Ectodermal cell (in vitro differentiated cells): ENCODE data around the gene CCDC85C.

ENCODE experiments used
- H3K27ac ChIP-seq: 2 replicates; pipeline ENCODE4 v1.7.0; 2013; ENCODE audit warnings: mild to moderate bottlenecking, low read depth, low read length; ENCODE audit not compliant: insufficient read depth, poor library complexity, severe bottlenecking
- H3K27me3 ChIP-seq: 2 replicates; pipeline ENCODE4 v1.7.0; 2013; ENCODE audit warnings: mild to moderate bottlenecking, low read length; ENCODE audit not compliant: insufficient read depth, control insufficient read depth, poor library complexity, severe bottlenecking
- H3K36me3 ChIP-seq: one replicate; pipeline ENCODE4 v1.7.0; 2013; ENCODE audit warnings: low read length; ENCODE audit not compliant: control insufficient read depth, insufficient read depth
- H3K4me1 ChIP-seq: one replicate; pipeline ENCODE4 v1.7.0; 2013; ENCODE audit warnings: low read length; ENCODE audit not compliant: control insufficient read depth, insufficient read depth
- H3K4me3 ChIP-seq: 2 replicates; pipeline ENCODE4 v1.7.0; 2013; ENCODE audit warnings: low read depth, low read length, control low read depth; ENCODE audit not compliant: insufficient read depth
- H3K9me3 ChIP-seq: 2 replicates; pipeline ENCODE4 v1.7.0; 2013; ENCODE audit warnings: mild to moderate bottlenecking, low read length, moderate library complexity; ENCODE audit not compliant: control insufficient read depth
- WGBS, 2 experiments: methylation state at CpG; one replicate each; pipeline ENCODE4 v1.1.7; 2013; ENCODE audit warnings: missing lambda C conversion rate in 2 of 2; 5-methylcytosine and 5-hydroxymethylcytosine counted together

The CCDC85C gene

GRCh38 chr14:99522457-99522891 is 81.5 kb downstream of the CCDC85C start:
- H3K4me3 ChIP-seq, result peak overlapping the region; percentile 11
- no peaks in the 10 kb centered on the region for H3K27me3 ChIP-seq
- H3K36me3 ChIP-seq, result peaks cover 3% of the 10 kb centered on the region
- WGBS, 2 experiments, result 27 to 31% methylated on average over 12 of the region's 12 CpGs
- no peaks in the 10 kb centered on the region for H3K9me3 ChIP-seq
- peak overlapping the region; percentile 86 for H3K27ac ChIP-seq
- peaks cover 54% of the 10 kb centered on the region for H3K4me1 ChIP-seq

DNA sequence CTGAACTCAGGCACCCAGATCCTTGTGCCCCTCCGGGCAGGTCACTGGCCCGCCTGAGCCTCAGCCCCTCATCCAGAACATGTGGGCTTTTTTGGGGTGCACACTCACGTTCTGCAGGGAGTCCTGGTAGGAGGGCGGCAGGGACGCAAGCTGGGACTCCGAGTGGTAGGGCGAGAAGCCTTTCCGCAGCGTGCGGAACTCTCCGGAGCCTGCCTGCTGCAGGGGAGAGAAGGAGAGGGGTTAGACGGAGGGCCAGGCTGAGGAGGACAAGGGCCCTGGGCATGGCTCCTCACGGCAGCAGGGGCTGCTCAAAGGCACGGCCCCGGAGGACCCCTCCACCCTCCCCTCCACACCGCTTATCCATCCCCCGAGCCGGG is 82.0 kb downstream of the CCDC85C start:
- 76 to 79% methylated on average over 18 of the region's 18 CpGs for WGBS, 2 experiments

DNA sequence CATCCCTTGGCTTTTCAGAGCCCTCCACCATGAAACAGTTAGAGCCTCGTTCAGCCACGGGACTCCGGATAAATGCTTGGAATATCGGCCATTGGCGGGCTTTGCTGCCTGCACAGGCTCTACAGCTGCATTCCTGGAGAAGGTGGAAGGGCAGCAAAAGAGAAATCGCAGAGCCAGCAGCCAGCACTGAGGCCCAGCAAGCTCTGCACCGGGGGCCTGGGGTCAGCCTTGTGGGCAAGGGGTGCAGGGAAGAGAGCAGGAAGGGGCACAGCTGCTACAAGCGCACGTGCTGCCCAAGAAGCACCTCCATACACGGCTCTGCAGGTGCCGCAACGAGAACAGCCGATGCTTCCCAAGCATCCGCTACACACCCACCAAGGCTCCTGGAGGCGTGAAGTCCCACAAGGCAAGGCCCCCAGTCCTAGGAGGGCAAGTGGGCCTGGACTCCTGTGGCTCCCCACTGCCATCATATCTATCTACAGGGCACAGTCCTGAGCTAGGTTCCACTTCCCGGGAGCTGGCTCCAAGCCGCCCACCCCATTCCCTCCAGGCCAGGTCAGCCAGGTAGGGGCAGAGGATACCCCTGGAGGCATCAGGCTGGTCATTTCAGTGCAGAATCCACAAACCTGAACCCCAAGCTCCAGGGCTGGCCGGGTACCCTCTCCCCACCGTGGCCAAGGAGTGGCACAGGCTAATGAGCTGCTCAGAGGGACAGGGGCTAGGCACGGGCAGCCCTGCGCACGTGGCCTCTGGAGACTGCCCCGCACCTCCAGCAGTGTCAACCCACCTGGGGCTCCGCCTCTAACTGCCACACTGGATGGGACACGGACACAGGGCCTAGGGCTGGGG is 82.6 kb downstream of the CCDC85C start:
- Histone ChIP-seq H3K27ac (peak overlapping the region; percentile 86), H3K36me3 (peaks cover 3% of the 10 kb centered on the region), H3K4me1 (peaks cover 54% of the 10 kb centered on the region), H3K4me3 (no peak overlapping the region), H3K9me3 (no peaks in the 10 kb centered on the region), H3K27me3 (no peaks in the 10 kb centered on the region)
- WGBS, 2 experiments, result 91 to 92% methylated on average over 25 of the region's 25 CpGs

More for the DNA sequence above, 82.0 kb downstream of the CCDC85C start:
- Histone ChIP-seq H3K27ac (peak overlapping the region; percentile 86), H3K4me3 (no peak overlapping the region), H3K27me3 (no peaks in the 10 kb centered on the region), H3K4me1 (peaks cover 54% of the 10 kb centered on the region), H3K9me3 (no peaks in the 10 kb centered on the region), H3K36me3 (peaks cover 3% of the 10 kb centered on the region)

DNA sequence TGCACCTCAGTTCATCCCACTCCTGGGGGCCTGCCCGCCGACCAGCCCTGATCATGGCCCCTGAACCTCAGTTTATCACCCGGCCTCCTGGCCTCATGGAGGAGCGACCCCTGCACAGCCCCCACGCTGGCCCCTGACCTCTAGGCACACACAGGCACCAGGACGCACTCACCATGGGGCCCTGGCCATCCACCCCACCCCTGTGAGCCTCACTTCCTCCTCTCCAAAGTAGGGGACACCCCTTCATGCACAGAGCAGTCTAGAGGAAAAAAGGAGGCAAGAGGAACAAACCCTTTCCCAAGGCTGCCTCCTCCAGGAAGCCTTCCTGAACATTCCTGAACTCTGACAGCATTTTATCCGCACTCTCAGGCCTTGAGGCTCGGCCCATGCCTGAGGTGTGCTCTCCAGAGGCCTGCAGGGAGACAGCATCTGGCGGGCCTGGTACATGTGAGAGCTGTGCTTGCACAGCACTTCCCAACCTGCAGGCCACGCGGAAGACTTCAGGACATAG is 83.4 kb downstream of the CCDC85C start:
- peaks cover 50% of the 10 kb centered on the region for H3K4me1 ChIP-seq
- H3K4me3 ChIP-seq, result no peak overlapping the region
- H3K36me3 ChIP-seq, result peaks cover 3% of the 10 kb centered on the region
- WGBS, 2 experiments, result 91 to 92% methylated on average over 11 of the region's 11 CpGs
- H3K27me3 ChIP-seq, result no peaks in the 10 kb centered on the region
- no peaks in the 10 kb centered on the region for H3K9me3 ChIP-seq
- H3K27ac ChIP-seq, result no peak overlapping the region

DNA sequence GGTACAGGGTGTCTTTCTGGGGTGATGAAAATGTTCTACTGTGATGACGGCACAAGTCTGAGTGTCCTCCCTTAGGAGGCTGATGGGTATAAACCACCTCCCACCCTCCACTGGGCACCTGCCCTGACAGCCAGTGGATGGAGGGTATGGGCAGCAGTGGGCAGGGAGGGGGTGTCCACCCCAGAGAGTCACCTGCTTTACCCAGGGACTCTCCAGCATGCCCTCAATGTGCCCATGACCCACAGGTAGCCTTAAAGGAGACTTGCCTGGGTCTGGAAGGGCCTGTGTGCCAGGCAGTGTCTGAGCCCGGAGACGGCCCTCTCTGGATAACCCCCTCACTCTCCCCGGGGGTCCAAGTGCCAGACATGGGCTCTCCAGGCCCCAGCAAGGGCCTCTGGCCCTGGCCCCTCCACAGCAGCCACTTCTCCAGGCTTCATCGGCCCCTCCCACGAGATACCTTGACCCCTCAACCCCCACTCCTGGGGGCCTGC is 84.0 kb downstream of the CCDC85C start:
- H3K27me3 ChIP-seq, result no peaks in the 10 kb centered on the region
- H3K27ac ChIP-seq, result no peak overlapping the region
- H3K9me3 ChIP-seq, result no peaks in the 10 kb centered on the region
- WGBS, 2 experiments, result 91 to 94% methylated on average over 6 of the region's 6 CpGs
- H3K4me3 ChIP-seq, result no peak overlapping the region
- peaks cover 3% of the 10 kb centered on the region for H3K36me3 ChIP-seq
- peaks cover 43% of the 10 kb centered on the region for H3K4me1 ChIP-seq

DNA sequence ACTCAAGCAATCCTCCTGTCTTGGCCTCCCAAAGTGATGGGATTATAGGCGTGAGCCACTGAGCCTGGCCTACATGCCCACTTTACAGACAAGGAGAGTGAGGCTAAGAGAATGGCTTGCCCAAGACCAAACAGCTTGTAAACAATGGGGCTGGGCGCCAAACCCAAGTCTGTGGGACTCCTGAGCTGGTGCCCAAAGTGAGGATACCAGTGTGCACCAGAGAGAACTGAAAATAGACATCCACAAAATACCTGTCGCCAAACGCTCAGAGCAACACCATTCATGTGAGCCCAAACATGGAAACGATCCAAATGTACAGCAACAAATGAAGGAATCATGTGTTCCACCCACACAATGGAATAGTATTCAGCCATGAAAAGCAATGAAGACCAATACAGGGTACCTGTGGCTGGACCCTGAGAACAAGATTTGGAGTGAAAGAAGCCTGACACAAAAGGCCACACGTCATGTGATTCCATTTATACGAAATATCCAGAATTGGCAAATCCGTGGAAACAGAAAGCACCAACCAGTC is 84.6 kb downstream of the CCDC85C start:
- Histone ChIP-seq H3K27ac (no peak overlapping the region), H3K27me3 (no peaks in the 10 kb centered on the region), H3K36me3 (peaks cover 6% of the 10 kb centered on the region), H3K4me1 (peaks cover 38% of the 10 kb centered on the region), H3K4me3 (no peak overlapping the region), H3K9me3 (no peaks in the 10 kb centered on the region)
- WGBS, 2 experiments, result 95 to 96% methylated on average over 8 of the region's 8 CpGs

DNA sequence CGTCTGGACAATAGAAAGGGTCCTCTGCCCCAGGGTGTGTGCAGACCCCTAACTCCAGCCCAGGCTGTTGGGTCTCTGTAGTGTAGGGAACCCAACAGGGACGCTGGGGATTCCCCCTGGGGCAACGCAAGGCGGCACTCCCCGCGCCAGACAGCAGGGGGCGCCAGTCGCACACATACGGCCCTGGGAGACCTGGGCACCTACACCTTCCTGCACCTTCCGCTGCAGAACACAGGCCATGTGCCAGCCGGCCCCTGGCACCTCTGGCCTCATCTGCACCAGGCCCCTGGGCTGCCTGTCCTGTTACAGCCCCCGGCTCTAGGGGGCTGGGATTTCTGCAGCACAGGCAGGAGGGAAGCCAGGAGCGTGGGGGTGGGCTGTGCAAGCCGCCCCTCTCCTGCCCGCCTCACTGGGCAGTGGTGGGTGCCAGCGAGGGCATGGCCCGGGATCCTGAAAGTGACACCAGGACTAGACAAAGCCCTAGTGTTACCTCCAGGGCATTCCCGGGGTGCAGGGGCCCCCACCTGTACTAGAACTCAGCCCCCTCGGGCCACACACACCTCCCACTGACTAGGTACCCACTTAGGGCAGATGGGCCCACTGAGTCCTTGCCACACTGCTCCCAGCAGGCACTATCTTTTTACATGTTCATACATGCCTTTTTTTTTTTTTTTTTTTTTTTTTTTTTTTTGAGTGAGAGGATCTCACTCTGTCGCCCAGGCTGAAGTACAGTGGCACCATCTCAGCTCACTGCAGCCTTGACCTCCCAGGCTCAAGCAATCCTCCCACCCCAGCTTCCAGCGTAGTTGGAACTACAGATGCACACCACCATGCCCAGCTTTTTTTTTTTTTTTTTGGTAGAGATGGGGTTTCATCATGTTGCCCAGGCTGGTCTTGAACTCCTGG is 85.3 kb downstream of the CCDC85C start:
- 52 to 53% methylated on average over 21 of the region's 21 CpGs for WGBS, 2 experiments
- Histone ChIP-seq H3K9me3 (no peaks in the 10 kb centered on the region), H3K27me3 (no peaks in the 10 kb centered on the region), H3K4me1 (peaks cover 31% of the 10 kb centered on the region), H3K4me3 (no peak overlapping the region), H3K27ac (no peak overlapping the region), H3K36me3 (peaks cover 8% of the 10 kb centered on the region)

DNA sequence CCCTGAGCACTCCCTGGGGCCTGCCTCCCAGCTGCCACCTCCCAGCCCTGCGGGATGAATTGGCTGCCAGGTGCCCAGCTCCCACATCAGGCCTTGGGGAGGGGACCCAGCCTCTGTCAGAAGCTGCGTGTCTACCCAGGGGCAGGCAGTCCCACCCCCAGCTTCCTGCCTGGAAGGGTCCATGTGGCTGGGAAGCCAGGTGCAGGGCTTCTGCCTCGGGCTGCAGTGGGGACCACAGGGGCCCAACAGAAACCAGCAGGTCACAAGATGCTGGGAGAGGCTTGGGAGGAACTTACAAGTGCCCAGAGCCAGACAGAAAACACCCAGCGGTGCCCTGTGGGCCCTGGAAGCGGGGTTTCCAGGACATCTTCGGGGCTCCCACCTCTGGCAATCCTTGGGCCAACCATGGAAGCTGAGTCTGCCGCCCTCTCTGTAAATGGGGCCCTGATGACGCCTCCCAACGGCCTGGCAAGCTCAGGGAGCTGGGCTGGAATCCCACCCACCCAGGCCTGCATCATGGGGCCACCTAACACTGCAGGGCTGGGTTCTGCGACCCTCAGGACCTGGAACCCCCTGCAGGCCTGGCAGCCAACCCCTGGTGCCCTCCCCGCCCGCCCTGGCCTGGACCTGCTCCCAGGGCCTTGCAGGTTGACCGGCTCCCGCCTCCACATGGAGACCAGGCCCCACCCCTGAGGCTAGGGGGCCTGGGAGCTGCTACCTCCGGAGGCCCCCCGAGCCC is 86.2 kb downstream of the CCDC85C start:
- 75 to 76% methylated on average over 16 of the region's 16 CpGs for WGBS, 2 experiments
- peaks cover 8% of the 10 kb centered on the region for H3K36me3 ChIP-seq
- no peak overlapping the region for H3K27ac ChIP-seq
- no peaks in the 10 kb centered on the region for H3K27me3 ChIP-seq
- H3K9me3 ChIP-seq, result no peaks in the 10 kb centered on the region
- H3K4me1 ChIP-seq, result peaks cover 22% of the 10 kb centered on the region
- H3K4me3 ChIP-seq, result no peak overlapping the region

DNA sequence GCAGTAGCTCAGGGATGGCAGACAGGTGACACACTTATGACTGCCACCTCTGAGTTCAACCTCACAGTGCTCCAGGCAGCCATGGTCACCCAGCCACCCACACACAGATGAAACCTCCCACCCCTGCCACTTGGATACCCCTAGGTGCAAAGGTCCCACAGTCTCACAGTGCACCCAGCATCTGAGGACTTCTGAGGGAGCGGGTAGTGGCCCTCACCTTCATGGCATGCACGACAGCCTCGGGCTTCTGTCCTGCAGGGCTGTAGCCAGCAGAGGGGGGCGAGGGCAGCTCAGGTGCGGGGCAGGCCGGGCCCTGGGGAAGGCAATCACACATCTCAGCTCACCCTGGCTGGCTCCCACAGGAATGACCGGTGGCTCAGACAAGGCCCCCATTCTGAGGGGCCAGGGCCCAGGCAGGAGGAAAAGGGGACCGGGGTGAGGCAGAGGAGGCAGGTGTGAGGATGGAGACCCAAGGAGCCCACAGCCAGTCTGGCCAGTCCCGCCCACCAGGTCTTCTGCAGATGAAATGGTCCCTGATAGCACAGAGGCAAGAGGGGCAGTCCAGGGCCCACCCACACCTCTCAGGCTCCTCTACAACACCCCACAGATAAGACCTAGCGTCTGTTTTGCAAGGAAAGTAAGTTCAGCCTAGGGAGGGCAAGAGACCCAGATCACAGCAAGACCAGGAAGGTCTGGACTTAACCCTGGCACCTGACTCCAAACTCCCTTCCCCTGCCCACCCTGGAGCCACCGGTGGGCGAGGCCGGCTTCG is 87.0 kb downstream of the CCDC85C start:
- H3K27ac ChIP-seq, result no peak overlapping the region
- no peaks in the 10 kb centered on the region for H3K9me3 ChIP-seq
- no peaks in the 10 kb centered on the region for H3K27me3 ChIP-seq
- no peak overlapping the region for H3K4me3 ChIP-seq
- H3K36me3 ChIP-seq, result peaks cover 8% of the 10 kb centered on the region
- H3K4me1 ChIP-seq, result peaks cover 15% of the 10 kb centered on the region
- WGBS, 2 experiments, result 91 to 92% methylated on average over 14 of the region's 14 CpGs
